Bronchial epithelial cell (primary cell): ENCODE results near the gene PNMA8A. TPM values are rescaled to one million over a fixed set of nuclear protein-coding genes. Genes with fewer than 3 reads are reported as not detected.

Experiments
- DNase-seq: peaks from one replicate; pipeline ENCODE4 v3.0.0-alpha.2; 2010; ENCODE audit warnings: low read depth
- FAIRE-seq: peaks from 2 replicates; lab custom pipeline; 2011; peaks lifted over from hg19 to GRCh38; lab: Jason Lieb, UNC
- H3K27me3 ChIP-seq: 2 replicates; pipeline ENCODE4 v1.5.1; 2011; ENCODE audit warnings: low read length; ENCODE audit not compliant: control insufficient read depth, insufficient read depth
- H3K36me3 ChIP-seq: 2 replicates; pipeline ENCODE4 v1.5.1; 2011; ENCODE audit warnings: low read length; ENCODE audit not compliant: control insufficient read depth, insufficient read depth
- H3K4me3 ChIP-seq: 2 replicates; pipeline ENCODE4 v1.5.1; 2011; ENCODE audit warnings: mild to moderate bottlenecking, low read depth, low read length, control low read depth
- total RNA-seq: library from RNA; depleted of rRNA; stranded (reverse); fragments of >200 nt; gene quantifications from 2 replicates; pipeline ENCODE4 v1.2.1, GENCODE V29; 2014
- TF ChIP-seq, protein P1 (sequence below): IDR thresholded peaks from 2 replicates; pipeline ENCODE4 v1.5.1; 2011; ENCODE audit warnings: mild to moderate bottlenecking, moderate library complexity, low read length, control low read depth, inconsistent platforms; ENCODE audit not compliant: insufficient read depth, severe bottlenecking

Gene PNMA8A
- total RNA-seq, 1 donor from 2014 or later: 0.79 TPM

DNA sequence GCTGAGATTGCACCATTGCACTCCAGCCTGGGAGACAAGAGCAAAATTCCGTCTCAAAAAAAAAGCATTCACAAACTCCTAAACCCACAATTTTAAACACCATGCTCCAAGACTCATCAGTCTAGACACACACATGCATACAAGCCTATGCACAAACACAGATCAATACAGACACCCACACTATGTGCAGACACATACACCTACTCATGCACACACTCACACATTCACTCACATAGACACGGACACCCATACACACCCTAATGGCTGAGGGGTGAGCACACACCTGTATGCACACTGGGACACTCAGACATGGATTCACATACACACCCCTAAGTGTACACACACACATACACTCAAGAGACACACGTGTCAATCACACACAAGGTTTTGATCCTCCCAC, 15.0 kb upstream of the PNMA8A start:
- Histone ChIP-seq H3K36me3 (no peaks in the 10 kb centered on the region), H3K27me3 (peaks cover 2% of the 10 kb centered on the region), H3K4me3 (no peak overlapping the region)
- DNase-seq (no peak), FAIRE-seq (peak; percentile 89)
- TF ChIP-seq, protein P1, sequence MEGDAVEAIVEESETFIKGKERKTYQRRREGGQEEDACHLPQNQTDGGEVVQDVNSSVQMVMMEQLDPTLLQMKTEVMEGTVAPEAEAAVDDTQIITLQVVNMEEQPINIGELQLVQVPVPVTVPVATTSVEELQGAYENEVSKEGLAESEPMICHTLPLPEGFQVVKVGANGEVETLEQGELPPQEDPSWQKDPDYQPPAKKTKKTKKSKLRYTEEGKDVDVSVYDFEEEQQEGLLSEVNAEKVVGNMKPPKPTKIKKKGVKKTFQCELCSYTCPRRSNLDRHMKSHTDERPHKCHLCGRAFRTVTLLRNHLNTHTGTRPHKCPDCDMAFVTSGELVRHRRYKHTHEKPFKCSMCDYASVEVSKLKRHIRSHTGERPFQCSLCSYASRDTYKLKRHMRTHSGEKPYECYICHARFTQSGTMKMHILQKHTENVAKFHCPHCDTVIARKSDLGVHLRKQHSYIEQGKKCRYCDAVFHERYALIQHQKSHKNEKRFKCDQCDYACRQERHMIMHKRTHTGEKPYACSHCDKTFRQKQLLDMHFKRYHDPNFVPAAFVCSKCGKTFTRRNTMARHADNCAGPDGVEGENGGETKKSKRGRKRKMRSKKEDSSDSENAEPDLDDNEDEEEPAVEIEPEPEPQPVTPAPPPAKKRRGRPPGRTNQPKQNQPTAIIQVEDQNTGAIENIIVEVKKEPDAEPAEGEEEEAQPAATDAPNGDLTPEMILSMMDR: no peak

DNA sequence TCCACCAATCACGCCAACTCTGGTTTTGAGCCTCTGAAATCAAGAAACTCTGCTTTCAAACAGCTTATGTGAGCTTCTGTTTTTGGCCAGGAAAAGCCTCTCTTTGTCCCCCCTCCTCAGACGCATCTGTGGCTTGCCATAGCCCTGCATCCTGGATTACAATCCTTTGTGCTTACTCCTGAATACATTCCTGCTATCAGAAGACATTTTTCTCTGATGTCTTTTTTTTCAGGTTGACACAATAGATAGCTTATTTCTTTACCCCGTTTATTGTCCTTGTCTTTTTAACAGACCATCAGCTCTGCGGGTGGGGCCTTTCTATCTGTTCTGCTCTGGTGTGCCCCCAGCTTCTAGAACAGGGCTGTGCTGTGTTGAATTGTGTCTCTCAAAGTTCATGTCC, 13.3 kb upstream of the PNMA8A start:
- FAIRE-seq (no peak), DNase-seq (no peak)
- Histone ChIP-seq H3K4me3 (no peak overlapping the region), H3K36me3 (no peaks in the 10 kb centered on the region), H3K27me3 (peaks cover 1% of the 10 kb centered on the region)
- TF ChIP-seq, protein P1: no peak

DNA sequence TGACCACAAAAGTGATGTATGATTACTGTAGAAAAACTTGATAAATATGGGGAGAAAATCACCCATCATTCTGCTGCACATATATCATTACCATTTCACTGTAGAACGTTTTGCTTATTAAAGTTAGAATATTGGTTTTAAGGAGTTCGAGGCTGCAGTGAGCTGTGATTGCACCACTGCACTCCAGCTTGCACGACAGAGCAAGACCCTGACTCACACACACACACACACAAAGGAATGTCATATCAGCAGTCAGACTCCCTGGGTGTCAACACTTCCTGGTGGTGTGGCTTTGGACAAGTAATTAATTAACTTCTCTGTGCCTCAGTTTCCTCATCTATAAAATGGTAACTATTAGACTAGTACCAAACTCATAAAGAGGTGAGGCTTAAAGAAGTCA, 11.3 kb upstream of the PNMA8A start:
- H3K36me3 ChIP-seq: no peaks in the 10 kb centered on the region
- H3K27me3 ChIP-seq: no peaks in the 10 kb centered on the region
- DNase-seq: peak; percentile 75
- TF ChIP-seq, protein P1: no peak
- FAIRE-seq: peak; percentile 73
- no peak overlapping the region for H3K4me3 ChIP-seq

DNA sequence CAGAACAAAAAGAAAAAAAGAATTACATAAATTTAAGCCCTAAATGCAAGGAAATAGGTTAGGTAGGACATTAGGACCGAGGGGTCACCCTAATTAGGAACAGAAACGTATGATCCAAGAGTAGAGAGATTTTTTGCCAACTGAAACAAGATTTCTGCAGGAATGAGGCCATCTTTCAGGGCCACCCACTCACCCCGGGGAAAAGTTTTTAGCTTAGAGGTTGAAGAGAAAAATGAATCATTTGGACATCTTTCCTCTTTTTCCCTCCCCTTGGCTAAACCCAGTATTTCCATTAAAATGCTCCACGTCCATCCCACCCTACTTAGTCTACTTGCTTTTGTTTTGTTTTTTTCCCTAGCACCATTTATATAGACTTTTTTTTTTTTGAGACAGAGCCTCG, 10.6 kb upstream of the PNMA8A start:
- TF ChIP-seq, protein P1: no peak
- DNase-seq (no peak), FAIRE-seq (no peak)
- H3K36me3 ChIP-seq: no peaks in the 10 kb centered on the region
- H3K4me3 ChIP-seq: no peak overlapping the region
- no peaks in the 10 kb centered on the region for H3K27me3 ChIP-seq

DNA sequence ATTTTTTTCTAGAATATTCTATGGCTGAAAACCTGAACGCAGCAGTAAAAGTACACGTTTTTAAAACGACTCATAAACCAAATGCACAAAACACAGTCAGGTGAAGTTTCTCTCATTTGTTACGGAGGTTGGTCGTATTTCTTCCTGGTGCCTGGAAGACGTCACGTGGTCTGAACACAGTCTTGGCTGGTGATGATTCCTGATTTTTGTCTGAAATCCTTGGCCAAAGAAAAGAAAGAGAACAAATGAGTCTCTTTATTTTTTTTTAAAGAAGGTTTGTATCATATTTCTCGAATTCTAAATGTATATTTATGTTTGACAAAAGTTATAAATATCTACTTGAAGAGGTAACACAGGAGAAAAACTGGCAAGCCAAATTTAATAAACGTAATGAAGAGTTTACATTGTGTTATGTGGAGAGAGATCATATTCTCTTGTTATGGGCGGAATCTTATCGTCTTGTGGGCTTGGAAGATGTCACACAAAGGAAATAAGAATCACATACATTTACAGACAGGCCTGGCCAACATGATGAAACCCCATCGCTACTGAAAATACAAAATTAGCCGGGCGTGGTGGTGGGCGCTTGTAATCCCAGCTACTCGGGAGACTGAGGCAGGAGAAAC, 10.0 kb upstream of the PNMA8A start:
- Histone ChIP-seq H3K27me3 (no peaks in the 10 kb centered on the region), H3K36me3 (no peaks in the 10 kb centered on the region), H3K4me3 (no peak overlapping the region)
- TF ChIP-seq, protein P1: no peak
- FAIRE-seq (no peak), DNase-seq (no peak)

DNA sequence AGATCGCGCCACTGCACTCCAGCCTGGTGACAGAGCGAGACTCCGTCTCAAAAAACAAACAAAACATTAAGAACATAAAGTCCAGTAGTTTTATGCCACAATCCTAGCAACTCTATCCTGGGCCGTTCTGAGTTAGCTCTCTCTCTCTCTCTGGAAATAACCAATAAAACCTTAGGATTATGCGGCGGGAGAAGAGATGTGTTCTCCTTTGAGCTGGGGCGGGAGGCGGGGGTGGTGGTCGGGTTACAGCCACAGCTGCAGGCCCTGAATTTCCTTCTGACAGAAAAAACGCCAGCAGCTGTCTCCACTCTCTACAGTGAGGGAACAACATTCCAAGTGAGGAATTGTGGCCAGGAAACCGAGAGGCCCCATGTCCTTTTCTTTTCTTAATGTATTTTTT, 9.1 kb upstream of the PNMA8A start:
- no peaks in the 10 kb centered on the region for H3K36me3 ChIP-seq
- H3K27me3 ChIP-seq: no peaks in the 10 kb centered on the region
- TF ChIP-seq, protein P1: no peak
- DNase-seq (no peak), FAIRE-seq (no peak)
- no peak overlapping the region for H3K4me3 ChIP-seq
